Esophagus (tissue), 2 donors: ENCODE results near the gene PPAT. TPM values are rescaled to one million over a fixed set of nuclear protein-coding genes. Genes with fewer than 3 reads are reported as not detected.

Experiments
- H3K27ac ChIP-seq, 2 donors: one replicate each; pipeline ENCODE4 v1.5.1; 2013; ENCODE audit warnings: low read depth in 2 of 2, mild to moderate bottlenecking in 2 of 2, inconsistent platforms in 1 of 2, low read length in 1 of 2, moderate library complexity in 1 of 2
- H3K27me3 ChIP-seq, 2 donors: one replicate each; pipeline ENCODE4 v1.6.1; 2013; ENCODE audit warnings: low read length in 2 of 2, control low read depth in 1 of 2, mild to moderate bottlenecking in 1 of 2; ENCODE audit not compliant: insufficient read depth in 2 of 2, control insufficient read depth in 1 of 2
- H3K36me3 ChIP-seq, 2 donors: one replicate each; pipeline ENCODE4 v1.6.1; 2013; ENCODE audit warnings: low read length in 1 of 2; ENCODE audit not compliant: control insufficient read depth in 2 of 2, insufficient read depth in 2 of 2
- H3K4me1 ChIP-seq, 2 donors: one replicate each; pipeline ENCODE4 v1.6.1; 2013; ENCODE audit warnings: low read length in 1 of 2; ENCODE audit not compliant: control insufficient read depth in 2 of 2, insufficient read depth in 2 of 2
- H3K4me3 ChIP-seq, 2 donors: one replicate each; pipeline ENCODE4 v1.5.1; 2013; ENCODE audit warnings: low read length in 2 of 2, mild to moderate bottlenecking in 2 of 2, low read depth in 1 of 2, moderate library complexity in 1 of 2
- H3K9me3 ChIP-seq, 2 donors: one replicate each; pipeline ENCODE4 v1.6.1; 2013; ENCODE audit warnings: mild to moderate bottlenecking in 2 of 2, low read depth in 1 of 2, low read length in 1 of 2, moderate library complexity in 1 of 2; ENCODE audit not compliant: control insufficient read depth in 2 of 2, insufficient read depth in 1 of 2
- WGBS, 2 donors: extraction: QIAGEN DNeasy Blood & Tissue Kit; methylation state at CpG; one replicate each; pipeline ENCODE4 v1.1.7; 2013; 5-methylcytosine and 5-hydroxymethylcytosine counted together
- polyA plus RNA-seq, 2 donors: library from polyadenylated mRNA; stranded (reverse); fragments of 200-250 nt; gene quantifications; one replicate each; pipeline ENCODE4 v1.2.3, GENCODE V29; 2013
- donor health status: healthy with polysubstance abuse.
- donor health status: Bipolar disorder and iron deficiency.

Gene PPAT
- polyA plus RNA-seq, 2 donors, result 2.6 to 3.8 TPM

DNA sequence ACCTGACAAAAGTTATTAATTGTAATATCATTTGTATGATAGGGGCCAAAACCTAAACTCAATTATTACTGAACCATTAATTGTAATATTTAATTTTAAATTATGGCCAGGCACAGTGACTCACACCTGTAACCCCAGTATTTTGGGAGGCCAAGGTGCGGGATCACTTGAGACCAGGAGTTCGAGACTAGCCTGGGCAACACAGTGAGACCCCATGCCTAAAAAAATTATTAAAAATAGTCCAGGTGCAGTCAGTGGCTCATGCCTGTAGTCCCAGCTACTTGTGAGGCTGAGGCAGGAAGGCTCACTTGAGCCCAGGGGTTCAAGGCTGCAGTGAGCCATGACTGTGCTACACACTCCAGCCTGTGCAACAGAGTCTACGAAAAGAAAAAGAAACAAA lies 18.0 kb downstream of the PPAT start:
- Histone ChIP-seq H3K27ac (no peak overlapping the region), H3K27me3 (no peaks in the 10 kb centered on the region), H3K9me3 (no peaks in the 10 kb centered on the region), H3K4me1 (no peaks in the 10 kb centered on the region), H3K4me3 (no peak overlapping the region), H3K36me3 (no peaks in the 10 kb centered on the region)
- 96% methylated on average over 3 of the region's 3 CpGs for WGBS, 2 donors

GRCh38 chr4:56416349-56416748 lies 19.1 kb downstream of the PPAT start:
- H3K36me3 ChIP-seq, result no peaks in the 10 kb centered on the region
- H3K27me3 ChIP-seq, result no peaks in the 10 kb centered on the region
- no peak overlapping the region for H3K27ac ChIP-seq
- 67 to 70% methylated on average over 3 of the region's 3 CpGs for WGBS, 2 donors
- no peaks in the 10 kb centered on the region for H3K4me1 ChIP-seq
- H3K9me3 ChIP-seq, result no peaks in the 10 kb centered on the region
- no peak overlapping the region for H3K4me3 ChIP-seq

DNA sequence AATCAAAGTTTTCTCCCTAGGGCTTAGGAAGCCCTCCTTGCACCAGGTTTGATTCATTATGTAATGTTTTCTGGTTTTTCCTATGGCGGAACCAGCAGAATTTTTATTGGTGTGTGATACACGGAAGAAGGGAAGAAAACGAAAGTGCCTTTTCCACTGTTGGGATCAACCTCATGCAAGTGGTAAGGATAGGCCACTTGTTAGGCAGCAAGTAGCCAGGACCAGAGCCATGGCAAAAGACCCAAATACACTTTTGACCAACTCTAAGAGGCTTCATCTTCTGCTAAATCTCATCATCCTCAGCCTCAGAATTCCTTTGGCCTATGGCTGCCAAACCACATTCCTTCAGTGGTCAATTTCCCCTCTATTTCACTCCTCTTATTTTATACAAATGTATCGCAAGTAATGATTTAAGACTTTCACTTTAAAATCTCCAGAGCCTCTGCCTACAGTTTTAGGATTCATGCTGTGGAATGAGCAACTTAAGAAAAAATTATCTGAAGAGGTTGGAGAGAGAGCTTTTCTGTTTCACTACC lies 21.2 kb downstream of the PPAT start:
- Histone ChIP-seq H3K9me3 (no peaks in the 10 kb centered on the region), H3K4me1 (no peaks in the 10 kb centered on the region), H3K36me3 (no peaks in the 10 kb centered on the region), H3K27ac (no peak overlapping the region), H3K27me3 (no peaks in the 10 kb centered on the region), H3K4me3 (no peak overlapping the region)
- WGBS, 2 donors, result 84 to 89% methylated on average over 4 of the region's 4 CpGs

- Histone ChIP-seq H3K4me1 (no peaks in the 10 kb centered on the region), H3K27me3 (no peaks in the 10 kb centered on the region), H3K9me3 (no peaks in the 10 kb centered on the region), H3K27ac (peak overlapping the region in 1 of 2 donors; percentile 4), H3K4me3 (no peak overlapping the region), H3K36me3 (peaks cover 0 to 3% of the 10 kb centered on the region in 2 donors)
- 19 to 27% methylated on average over 4 of the region's 4 CpGs for WGBS, 2 donors
These were observed 25.0 kb downstream of the PPAT start for GRCh38 chr4:56410247-56411062.

DNA sequence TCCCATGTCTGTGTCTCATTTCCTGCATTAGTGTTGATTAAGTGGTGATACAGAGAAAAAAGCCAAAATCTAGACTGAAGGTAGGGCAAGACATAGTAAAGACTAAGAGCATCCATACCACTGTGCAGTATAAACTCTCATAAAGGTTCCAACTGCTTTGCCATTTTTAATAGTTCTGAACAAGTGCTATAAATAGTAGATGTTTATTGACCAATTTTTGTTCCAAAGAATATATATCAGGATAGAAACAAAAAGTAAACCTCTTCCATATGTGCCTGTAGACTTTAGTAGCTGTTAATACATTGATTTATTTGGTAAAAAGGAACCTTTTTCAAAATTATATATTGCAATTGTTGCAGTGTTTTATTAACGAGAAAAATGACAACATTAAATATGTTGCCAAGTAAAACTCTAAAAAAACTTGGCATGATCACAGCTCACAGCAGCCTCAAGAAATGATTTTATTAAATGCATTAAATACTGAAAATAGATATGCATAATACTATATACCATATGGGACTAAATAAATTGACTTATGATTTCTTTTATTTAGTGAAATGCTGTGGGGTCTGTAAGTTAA lies 25.8 kb downstream of the PPAT start:
- Histone ChIP-seq H3K36me3 (peaks cover 0 to 6% of the 10 kb centered on the region in 2 donors), H3K27me3 (no peaks in the 10 kb centered on the region), H3K9me3 (no peaks in the 10 kb centered on the region), H3K4me1 (no peaks in the 10 kb centered on the region), H3K27ac (no peak overlapping the region), H3K4me3 (no peak overlapping the region)
- 16 to 20% methylated on average over 1 of the region's 1 CpG for WGBS, 2 donors

DNA sequence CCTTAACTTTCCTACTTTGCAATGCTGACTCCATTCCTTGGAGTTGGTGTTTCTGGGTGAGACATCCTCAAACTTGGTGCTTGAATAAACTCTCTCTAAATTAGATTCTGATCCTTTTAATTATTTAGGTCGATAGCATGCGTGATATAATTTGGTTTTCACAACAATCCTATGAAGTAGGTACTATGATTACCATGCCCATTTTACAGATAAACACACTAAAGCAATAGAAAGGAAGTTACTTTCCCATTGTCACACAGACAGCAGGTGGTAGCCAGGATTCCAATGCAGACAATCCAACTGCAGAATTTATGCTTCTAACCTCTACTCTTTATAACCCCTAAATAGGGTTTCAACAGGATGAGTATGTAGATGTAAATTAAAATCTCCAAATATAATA lies 26.4 kb downstream of the PPAT start:
- Histone ChIP-seq H3K4me1 (no peaks in the 10 kb centered on the region), H3K27me3 (no peaks in the 10 kb centered on the region), H3K27ac (no peak overlapping the region), H3K9me3 (no peaks in the 10 kb centered on the region), H3K4me3 (no peak overlapping the region), H3K36me3 (peaks cover 0 to 6% of the 10 kb centered on the region in 2 donors)
- 85 to 92% methylated on average over 2 of the region's 2 CpGs for WGBS, 2 donors

GRCh38 chr4:56406151-56406550 lies 29.3 kb downstream of the PPAT start:
- Histone ChIP-seq H3K9me3 (no peaks in the 10 kb centered on the region), H3K27ac (no peak overlapping the region), H3K4me1 (no peaks in the 10 kb centered on the region), H3K36me3 (peaks cover 0 to 6% of the 10 kb centered on the region in 2 donors), H3K4me3 (no peak overlapping the region), H3K27me3 (no peaks in the 10 kb centered on the region)
- 96 to 97% methylated on average over 4 of the region's 4 CpGs for WGBS, 2 donors

GRCh38 chr4:56405016-56405415 lies 30.4 kb downstream of the PPAT start:
- Histone ChIP-seq H3K4me1 (no peaks in the 10 kb centered on the region), H3K9me3 (no peaks in the 10 kb centered on the region), H3K4me3 (no peak overlapping the region), H3K36me3 (peaks cover 2 to 8% of the 10 kb centered on the region in 2 donors), H3K27me3 (no peaks in the 10 kb centered on the region), H3K27ac (no peak overlapping the region)
- WGBS, 2 donors, result 87 to 92% methylated on average over 1 of the region's 1 CpG

DNA sequence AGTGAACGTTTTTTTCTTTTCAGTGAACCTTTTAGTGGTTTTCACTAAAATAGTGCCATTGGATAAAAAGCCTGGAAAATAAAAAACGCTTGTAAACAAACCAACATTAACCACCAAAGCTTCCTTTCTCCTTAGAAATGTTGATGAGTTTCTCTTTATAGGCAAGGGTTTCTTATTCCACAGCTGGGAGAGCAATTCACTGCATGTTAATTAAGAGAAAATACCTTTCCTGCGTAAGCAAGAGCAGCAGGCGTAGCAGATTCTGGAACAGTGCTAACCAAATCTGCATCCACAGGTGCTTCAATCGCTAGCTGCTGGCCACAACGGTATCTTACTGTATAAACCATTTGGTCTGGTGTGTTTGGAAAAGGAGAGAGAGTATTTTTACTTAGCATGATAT lies 34.9 kb downstream of the PPAT start:
- Histone ChIP-seq H3K9me3 (no peaks in the 10 kb centered on the region), H3K27ac (no peak overlapping the region), H3K4me1 (no peaks in the 10 kb centered on the region), H3K36me3 (peaks cover 2 to 6% of the 10 kb centered on the region in 2 donors), H3K27me3 (no peaks in the 10 kb centered on the region), H3K4me3 (no peak overlapping the region)
- 80 to 85% methylated on average over 6 of the region's 6 CpGs for WGBS, 2 donors
